WERI-Rb-1 (cell line): Measurements from ENCODE around the gene COPZ2.
A peak's percentile ranks its signal among the peaks of the same experiment; 100 is the strongest.
"Not testable (repeated sequence)": the region's sequence is repeated elsewhere in the genome, so short reads cannot be mapped to it uniquely, and the experiment has no call there.

Source experiments
- DNase-seq: peaks from one replicate; pipeline ENCODE4 v3.0.0-alpha.2; 2020
- H3K27ac ChIP-seq: fragments of 250-450 bp; sonication (Bioruptor Pico); 2 replicates; pipeline ENCODE4 v1.5.1; 2020; ENCODE audit warnings: mild to moderate bottlenecking, moderate library complexity
- H3K27me3 ChIP-seq: fragments of 250-450 bp; sonication (Bioruptor Pico); 2 replicates; pipeline ENCODE4 v1.5.1; 2021; ENCODE audit warnings: mild to moderate bottlenecking, low read depth, moderate library complexity; ENCODE audit not compliant: insufficient read depth, severe bottlenecking
- H3K36me3 ChIP-seq: fragments of 250-450 bp; sonication (Bioruptor Pico); 2 replicates; pipeline ENCODE4 v1.5.1; 2020; ENCODE audit warnings: mild to moderate bottlenecking, moderate library complexity
- H3K4me3 ChIP-seq: 2 replicates; pipeline ENCODE4 v1.5.1; 2011; ENCODE audit warnings: low read depth, mild to moderate bottlenecking, control low read depth, low read length
- H3K9me3 ChIP-seq: fragments of 250-450 bp; sonication (Bioruptor Pico); 2 replicates; pipeline ENCODE4 v1.5.1; 2021; ENCODE audit warnings: mild to moderate bottlenecking, moderate library complexity; ENCODE audit not compliant: severe bottlenecking
- CTCF ChIP-seq: IDR thresholded peaks from 2 replicates; pipeline ENCODE4 v1.5.1; 2011; ENCODE audit warnings: low read depth, mild to moderate bottlenecking, control low read depth, inconsistent platforms, low read length

The COPZ2 gene

GRCh38 chr17:48044851-48045250, 7.3 kb upstream of the COPZ2 start:
- Histone ChIP-seq H3K9me3 (no peaks in the 10 kb centered on the region), H3K27me3 (no peaks in the 10 kb centered on the region), H3K36me3 (peaks cover 3% of the 10 kb centered on the region; the same call in 1 of the 2 replicates), H3K4me3 (no peak overlapping the region), H3K27ac (peak overlapping the region; percentile 62; the same call in 1 of the 2 replicates)
- TF ChIP-seq CTCF, result no peak
- no peak for DNase-seq

- H3K36me3 ChIP-seq, result no peaks in the 10 kb centered on the region; the same call in 1 of the 2 replicates
- no peaks in the 10 kb centered on the region for H3K9me3 ChIP-seq
- no peak overlapping the region for H3K4me3 ChIP-seq
- H3K27ac ChIP-seq, result no peak overlapping the region
- no peaks in the 10 kb centered on the region for H3K27me3 ChIP-seq
- no peak for TF ChIP-seq CTCF
- DNase-seq, result no peak
These were observed 5.6 kb upstream of the COPZ2 start for GRCh38 chr17:48043176-48043575.

GRCh38 chr17:48038687-48039086, 1.1 kb upstream of the COPZ2 start:
- no peaks in the 10 kb centered on the region for H3K27me3 ChIP-seq
- no peaks in the 10 kb centered on the region for H3K36me3 ChIP-seq
- H3K4me3 ChIP-seq, result no peak overlapping the region
- peaks cover 2% of the 10 kb centered on the region for H3K9me3 ChIP-seq
- no peak overlapping the region for H3K27ac ChIP-seq
- DNase-seq, result no peak
- TF ChIP-seq CTCF, result no peak

- DNase-seq, result no peak
- Histone ChIP-seq H3K9me3 (peaks cover 2% of the 10 kb centered on the region), H3K27ac (no peak overlapping the region), H3K36me3 (no peaks in the 10 kb centered on the region), H3K4me3 (no peak overlapping the region), H3K27me3 (no peaks in the 10 kb centered on the region)
- TF ChIP-seq CTCF, result no peak
These were observed 284 bp upstream of the COPZ2 start for GRCh38 chr17:48037838-48038323.

- DNase-seq, result no peak
- H3K4me3 ChIP-seq, result no peak overlapping the region
These were observed 933 bp downstream of the COPZ2 start for GRCh38 chr17:48036693-48037035.

GRCh38 chr17:48034734-48035133, 2.9 kb downstream of the COPZ2 start:
- peak overlapping the region; percentile 7; the same call in 1 of the 2 replicates for H3K27ac ChIP-seq
- not testable (repeated sequence) for DNase-seq, H3K4me3 ChIP-seq, H3K9me3 ChIP-seq, H3K27me3 ChIP-seq, H3K36me3 ChIP-seq

More at GRCh38 chr17:48036693-48037035, 933 bp downstream of the COPZ2 start:
- Histone ChIP-seq H3K27ac (peak overlapping the region; percentile 34; the same call in 1 of the 2 replicates), H3K36me3 (no peaks in the 10 kb centered on the region), H3K9me3 (peaks cover 2% of the 10 kb centered on the region), H3K27me3 (no peaks in the 10 kb centered on the region)
- TF ChIP-seq CTCF, result no peak
